HG03432 (cell line): ENCODE measurements around the gene RELL1.

Experiments
- ATAC-seq: cut with Tn5 transposase; IDR thresholded peaks from one replicate; pipeline ENCODE4 v1.9.1; 2021; ENCODE audit warnings: mild to moderate bottlenecking, moderate library complexity; ENCODE audit not compliant: unreplicated experiment

The RELL1 gene

DNA sequence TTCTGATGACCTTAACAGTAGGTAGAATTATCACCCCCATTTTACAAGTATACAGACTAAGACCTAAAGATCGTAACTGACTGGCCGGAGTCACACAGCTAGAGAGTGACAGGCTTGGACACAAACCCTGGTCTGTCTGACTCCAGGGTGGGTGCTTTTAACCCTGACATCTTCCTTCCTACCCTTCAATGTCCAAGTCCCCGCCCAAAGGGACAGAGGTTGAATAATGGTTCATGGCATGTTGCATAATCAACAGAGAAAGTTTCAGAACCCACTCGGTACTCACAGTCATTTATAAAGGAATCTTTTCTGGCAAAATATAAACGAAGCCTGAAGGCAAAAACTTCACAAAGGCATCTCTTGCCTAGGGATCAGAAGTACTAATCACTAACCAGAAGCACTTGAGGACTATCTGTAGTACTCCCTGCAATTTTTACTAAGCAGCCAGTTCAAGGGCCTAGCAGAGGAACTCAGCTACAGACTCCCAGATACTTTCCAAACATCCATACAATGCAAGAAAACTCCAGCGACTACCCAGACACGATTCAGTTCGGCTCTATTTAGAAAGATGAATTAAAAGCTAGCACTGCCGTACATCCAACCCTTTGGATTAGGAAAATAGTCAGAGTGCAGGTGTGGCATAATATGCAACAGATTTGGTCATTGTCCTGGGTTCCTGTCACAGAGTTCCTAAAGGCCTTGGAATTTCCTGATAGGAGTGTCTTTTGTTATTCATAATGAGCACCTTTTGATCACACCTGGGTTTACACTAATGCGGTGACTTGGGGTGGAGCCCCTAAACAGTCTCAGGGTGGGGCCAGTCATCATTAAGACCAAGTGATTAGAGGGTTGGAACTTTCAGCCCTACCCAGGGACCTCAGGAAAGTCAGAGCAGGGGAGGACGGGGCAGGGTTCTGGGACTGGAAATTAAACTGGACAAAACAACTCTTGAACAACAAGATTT lies 44.0 kb downstream of the RELL1 start:
- no peak for ATAC-seq

DNA sequence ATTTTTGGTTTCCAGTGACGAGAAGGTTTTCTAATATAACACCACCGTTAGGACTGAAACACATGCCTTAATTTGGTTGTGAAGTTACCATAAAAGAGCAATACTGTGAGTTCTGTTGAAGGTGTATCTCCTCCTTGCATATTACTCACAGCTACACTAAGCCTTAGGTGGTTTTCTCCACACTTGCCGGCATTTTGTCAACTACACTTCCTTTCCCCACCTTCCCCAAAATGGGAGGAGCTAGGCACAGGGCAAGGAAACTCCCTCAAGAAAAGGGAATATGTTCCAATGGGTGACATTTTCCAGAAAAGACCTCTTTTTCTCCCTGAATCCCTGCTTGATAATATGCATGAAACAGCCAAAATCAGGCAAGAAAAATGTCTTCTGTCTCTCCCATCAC lies 44.8 kb downstream of the RELL1 start:
- ATAC-seq = no peak

DNA sequence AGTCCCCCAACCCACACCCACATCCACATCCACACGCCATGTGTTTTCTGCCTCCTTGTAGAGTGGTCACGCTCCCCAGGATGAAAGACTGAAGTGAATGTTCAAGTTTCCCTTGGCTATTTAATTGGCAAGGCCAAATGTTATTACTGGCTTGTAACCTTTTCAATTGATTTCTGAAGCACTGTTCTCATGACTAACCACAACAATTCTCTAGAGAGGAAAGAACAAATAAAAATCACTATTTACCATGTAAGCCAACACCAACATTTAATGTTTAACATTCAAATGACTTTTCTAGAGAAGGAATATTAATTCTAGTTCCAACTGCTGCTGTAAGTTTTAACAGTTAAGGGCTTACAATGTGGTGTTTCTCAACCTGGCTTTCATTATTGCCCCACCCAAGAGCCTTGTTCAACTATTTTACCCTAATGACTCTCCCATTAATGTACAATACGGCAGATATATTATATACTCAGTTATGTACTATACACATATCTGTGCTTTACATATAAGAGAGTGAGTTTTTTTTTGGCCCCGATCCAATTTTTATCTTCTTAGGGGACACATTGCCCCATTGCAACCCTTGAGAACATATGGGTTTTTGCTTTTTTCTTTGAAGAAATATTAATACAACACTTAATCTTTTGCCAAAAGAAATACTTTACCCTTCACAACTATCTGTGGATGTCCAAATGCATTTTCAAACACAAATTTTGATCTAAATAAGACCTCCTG lies 46.5 kb downstream of the RELL1 start:
- no peak for ATAC-seq

DNA sequence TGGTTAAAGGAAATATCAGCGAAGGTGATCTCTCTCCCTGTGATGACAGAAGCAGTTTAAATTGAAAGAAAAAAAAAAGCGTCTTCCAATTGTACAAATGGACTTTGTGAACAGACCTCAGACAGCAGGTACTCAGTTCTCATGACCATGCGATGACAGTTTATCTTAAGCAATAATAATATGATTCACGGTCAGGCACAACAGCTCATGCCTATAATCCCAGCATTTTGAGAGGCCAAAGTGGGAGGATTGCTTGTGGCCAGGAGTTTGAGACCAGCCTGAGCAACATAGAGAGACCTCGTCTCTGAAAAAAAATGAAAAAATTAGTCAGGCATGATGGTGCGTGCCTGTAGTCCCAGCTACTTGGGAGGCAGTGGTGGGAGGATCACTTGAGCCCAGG lies 51.0 kb downstream of the RELL1 start:
- no peak for ATAC-seq

DNA sequence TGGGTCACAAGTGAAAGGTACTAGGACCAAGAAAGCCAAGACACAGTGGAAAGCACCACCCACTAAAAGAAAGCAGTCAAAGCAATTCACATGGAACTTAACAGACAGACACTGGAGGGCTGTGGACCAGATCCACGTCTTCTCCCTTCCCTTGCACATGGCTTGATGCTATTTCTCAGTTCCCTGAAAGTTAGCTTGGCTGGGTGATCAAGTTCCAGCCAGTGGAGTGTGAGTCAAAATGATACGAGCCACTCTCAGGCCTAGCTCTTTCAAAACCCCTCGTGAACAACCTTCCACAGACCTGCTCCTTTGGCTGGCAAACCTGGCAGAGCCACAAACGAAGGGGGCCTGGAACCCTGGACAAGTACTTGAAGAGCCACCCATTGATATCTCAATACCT lies 52.0 kb downstream of the RELL1 start:
- ATAC-seq = peak; percentile 40

DNA sequence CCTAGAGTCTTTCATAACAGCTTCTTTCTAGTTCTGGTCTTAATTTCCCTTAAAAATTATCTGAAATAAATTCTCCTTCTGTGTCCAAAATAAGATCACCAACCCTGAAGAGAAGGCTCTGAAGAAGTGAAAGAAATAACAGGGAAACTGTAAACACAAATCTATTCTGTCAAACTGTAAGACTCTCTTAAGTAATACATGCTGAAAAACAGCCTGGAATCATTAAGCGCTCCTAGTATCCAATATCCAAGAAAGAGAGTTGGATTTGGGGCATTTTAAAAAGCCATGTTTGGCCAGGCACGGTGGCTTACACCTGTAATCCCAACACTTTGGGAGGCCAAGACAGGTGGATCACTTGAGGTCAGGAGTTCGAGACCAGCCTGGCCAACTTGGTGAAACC lies 53.3 kb downstream of the RELL1 start:
- ATAC-seq = no peak

DNA sequence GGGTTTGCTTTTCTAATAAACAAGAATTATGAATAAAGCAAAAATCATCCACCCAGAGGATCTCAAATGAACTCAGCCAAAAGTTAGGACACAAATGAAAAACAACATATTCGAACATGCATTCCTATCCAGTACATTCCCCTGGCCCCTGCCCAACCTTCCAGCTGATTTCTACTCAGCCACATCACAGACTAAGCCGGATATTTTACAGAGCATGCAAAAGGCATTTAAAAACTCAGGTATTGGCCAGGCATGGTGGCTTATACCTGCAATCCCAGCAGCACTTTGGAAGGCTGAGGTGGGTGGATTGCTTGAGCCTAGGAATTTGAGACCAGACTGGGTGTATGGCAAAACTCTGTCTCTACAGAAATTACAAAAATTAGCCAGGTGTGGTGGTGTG lies 54.6 kb downstream of the RELL1 start:
- ATAC-seq = no peak

DNA sequence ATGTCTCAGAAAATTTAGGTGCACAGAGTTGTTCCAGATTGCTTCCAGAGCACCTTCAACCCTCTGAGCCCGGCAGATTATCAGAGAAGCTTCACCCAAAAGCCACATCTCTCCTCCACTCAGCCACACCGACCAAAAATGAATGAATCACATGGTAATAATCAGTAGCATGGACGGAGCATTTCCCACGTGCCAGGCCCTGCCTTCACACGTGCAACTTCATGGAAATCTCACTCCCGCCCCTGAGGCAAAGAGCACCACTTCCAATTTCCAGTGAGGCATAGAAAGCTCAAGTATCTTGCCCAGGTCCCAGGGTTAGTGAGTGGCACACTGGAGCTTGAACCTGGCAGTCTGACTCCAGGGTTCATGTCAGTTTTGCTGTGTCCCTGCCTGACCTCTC lies 56.5 kb downstream of the RELL1 start:
- ATAC-seq = no peak

DNA sequence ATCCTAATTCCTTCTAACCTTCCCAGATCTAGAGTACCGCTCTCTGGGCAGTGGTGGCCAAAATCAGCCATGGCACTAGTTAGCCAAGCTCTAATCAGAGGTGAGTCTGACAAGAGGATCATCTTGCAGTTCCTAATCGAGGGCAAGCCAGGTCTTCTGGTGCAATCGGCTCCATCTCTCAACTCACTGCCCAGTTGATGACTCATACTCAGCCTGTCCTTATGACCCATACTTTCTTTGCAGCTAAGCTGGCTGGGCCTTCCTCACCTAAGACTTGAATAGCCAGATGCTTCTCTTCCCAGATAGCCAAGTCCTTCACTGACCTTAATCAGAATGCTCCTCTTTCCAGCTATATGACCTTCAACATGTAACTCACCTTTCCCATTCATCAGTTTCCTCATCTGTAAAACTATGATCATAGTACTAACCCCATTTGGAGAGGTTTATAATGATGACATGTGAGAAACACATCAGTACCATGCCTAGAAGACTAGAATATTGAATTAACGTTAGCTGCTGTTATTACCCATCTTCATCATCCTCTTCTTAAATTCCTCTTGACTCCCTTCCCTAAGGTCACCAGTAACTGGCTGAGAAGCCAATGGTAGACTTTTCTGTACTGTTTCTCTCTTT lies 57.1 kb downstream of the RELL1 start:
- ATAC-seq = no peak

DNA sequence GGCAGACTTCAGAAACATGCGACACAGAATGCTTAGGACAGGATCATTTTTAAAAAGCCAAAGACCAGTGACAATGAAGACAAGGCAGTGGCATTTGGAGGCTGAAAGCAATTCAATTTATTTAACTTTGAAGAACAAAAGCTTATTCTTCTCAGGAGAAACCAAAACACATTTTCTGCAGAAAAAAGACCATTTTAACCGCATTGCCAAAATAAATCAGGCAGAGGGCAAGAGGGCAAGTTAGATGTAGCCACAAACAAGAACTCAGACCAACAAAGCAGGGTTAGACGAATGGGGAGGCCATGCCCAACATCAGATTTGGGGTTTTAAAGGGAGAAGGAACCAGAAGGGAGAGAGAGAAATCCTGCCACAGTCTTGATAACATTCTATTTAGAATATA lies 58.9 kb downstream of the RELL1 start:
- ATAC-seq = no peak

DNA sequence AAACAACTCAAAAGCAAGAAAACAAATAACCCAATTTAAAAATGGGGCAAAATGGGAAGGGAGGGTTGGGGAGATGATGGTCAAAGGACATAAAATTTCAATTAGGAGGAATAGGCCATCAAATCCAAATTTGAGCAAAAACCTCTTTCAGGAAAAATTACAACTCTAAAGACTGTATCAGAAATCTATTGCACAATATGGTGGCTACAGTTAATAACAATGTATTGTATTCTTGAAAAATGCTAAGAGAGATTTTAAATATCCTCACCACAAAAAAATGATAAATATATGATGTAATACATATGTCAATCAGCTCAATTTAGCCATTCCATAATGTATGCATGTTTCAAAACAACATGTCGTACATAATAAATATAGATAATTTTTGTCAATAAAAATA lies 60.7 kb downstream of the RELL1 start:
- ATAC-seq = no peak

DNA sequence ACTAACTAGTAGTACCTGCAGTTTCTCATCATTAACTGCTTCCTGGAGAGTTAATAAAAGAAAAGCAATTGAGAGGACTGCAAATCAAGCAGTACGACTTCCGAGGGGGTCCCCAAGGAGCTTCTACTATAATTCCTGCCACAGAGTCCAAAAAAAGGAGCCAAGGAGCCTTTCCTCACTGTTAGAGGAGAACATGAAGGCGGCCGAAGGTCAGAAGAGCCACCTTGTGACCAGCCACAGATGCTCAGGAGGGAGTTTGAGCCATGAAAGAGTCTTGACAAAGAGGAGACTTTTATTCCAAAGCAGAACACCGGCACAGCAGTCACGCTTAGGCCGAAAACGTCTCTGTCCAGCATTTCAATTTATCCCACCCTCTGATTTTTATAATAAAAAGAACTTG lies 62.2 kb downstream of the RELL1 start:
- ATAC-seq = no peak

DNA sequence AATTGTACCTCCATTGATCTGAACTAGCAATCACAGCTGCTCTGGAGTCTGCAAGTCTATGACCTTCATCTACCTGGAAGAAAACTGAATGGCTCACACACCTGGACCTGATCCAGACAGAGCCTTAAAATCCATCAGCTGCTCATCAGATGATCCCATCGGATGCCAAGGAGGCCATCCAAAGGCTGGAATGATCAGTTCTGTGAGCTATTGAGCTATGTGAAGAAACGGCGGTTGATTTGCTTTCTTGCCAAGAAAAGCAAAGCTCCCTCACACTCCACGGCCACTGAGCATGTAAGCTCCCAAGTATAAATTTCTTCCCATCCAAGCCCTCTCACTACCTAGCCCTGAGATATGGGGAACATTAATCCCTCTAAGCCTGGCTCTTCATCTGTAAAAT lies 63.1 kb downstream of the RELL1 start:
- no peak for ATAC-seq

DNA sequence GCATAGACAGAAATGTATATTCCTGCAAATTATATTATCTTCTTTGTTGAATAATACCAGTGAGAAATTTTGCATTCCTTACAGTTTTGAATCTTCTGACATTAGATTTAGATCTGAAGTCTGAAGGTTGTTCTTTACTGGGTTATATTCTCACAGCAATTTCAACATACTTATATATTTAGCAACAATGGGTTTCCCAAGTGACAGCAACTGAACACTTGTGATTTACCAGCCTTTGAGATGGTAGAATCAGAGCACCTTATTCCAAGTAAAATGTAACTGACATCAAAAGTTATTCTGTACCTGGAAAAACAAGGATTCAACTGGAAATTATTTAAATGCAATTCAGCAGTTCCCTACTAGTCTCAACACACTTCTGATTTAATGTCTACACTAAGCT lies 66.0 kb downstream of the RELL1 start:
- no peak for ATAC-seq

DNA sequence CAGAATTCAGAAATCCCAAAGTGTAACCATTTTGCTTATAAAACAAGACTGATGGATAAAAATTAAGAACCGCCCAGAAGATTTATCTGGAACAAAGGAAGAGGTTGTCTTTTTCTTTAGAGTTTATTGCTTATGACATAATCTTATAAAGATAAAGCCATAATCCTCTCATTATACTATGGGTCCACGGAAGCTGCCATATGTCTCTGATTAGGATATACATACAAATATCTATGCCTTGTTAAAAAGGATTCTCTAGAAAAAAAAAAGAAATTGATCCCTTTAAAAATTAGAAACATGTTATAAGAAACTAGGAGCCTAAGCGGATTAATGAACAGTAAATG lies 70.5 kb downstream of the RELL1 start:
- ATAC-seq = no peak

DNA sequence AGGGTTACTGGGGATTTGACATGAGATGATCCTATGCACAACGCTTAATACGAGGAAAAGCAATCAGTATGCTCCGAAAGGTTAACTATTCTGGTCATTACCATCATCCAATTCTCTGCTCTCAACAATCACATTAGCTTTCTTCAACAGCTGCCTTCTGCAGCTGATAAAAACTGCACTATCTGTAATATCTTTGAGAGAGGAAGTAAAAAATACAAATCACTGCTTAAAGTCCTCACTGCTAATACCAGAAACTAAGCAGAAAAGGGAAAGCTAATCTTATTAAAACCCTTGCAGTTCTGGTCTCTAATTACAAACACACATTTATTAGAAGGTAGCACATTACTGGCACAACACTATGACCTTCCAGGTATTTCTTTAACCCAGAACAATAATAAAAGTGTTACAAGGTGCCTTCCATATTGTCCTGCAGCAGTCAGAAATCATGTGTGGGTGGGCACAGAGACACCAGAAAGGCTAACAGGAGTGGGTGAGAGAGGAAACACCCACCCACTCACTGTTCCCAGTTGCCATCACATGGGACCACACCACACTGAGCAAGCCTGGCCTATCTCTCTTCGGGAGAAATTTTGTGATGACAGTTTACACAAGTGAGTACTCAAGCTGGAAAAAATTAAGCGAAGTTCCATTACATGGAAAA lies 71.0 kb downstream of the RELL1 start:
- ATAC-seq = no peak

DNA sequence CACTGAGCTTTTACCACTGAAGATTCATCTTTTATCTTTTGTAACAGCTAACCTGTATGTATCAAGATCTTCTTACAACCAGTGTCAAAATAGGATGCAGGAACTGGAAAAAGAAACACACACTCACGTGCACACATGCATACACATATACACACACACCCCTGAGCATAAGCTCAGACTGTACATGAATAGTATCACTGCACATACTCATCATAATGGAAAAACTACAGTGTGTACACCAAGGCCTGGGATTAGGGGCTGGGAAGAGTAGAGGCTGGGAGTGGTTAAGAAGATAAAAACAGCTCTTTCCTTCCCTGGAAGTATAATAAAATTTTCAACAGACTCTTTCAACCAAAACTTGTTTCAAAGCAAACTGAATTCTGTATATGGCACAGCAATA lies 73.4 kb downstream of the RELL1 start:
- no peak for ATAC-seq

DNA sequence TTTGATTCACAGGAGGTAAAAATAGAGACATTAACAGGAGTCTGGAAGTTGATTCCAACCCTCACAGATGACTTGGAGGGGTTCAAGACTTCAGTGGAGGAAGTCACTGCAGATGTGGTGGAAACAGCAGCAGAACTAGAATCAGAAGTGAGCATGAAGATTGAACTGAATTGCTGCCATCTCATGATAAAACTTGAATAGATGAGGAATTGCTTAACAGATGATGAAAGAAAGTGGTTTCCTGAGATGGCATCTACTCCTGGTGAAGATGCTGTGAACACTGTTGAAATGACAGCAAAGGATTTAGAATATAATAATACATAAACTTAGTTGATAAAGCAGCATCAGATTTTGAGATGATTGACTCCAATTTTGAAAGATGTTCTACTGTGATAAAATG lies 76.5 kb downstream of the RELL1 start:
- no peak for ATAC-seq

DNA sequence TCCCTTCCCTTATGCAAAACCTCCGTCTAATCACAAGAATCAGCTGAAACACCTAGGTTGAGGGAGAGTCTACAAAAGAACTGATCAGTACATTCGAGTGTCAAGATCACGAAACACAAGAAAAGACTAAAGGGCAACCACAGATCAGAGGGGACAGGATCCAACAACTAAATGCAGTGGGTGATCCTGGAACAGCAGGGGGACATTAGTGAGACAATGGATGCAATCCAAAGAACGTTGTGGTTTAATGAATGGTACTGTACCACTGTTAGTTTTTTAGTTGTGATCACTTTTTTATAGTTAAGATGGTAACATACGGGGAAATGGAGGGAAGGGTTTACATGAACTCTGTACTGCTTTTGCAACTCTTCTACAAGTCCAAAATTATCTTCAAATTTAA lies 79.2 kb downstream of the RELL1 start:
- no peak for ATAC-seq

DNA sequence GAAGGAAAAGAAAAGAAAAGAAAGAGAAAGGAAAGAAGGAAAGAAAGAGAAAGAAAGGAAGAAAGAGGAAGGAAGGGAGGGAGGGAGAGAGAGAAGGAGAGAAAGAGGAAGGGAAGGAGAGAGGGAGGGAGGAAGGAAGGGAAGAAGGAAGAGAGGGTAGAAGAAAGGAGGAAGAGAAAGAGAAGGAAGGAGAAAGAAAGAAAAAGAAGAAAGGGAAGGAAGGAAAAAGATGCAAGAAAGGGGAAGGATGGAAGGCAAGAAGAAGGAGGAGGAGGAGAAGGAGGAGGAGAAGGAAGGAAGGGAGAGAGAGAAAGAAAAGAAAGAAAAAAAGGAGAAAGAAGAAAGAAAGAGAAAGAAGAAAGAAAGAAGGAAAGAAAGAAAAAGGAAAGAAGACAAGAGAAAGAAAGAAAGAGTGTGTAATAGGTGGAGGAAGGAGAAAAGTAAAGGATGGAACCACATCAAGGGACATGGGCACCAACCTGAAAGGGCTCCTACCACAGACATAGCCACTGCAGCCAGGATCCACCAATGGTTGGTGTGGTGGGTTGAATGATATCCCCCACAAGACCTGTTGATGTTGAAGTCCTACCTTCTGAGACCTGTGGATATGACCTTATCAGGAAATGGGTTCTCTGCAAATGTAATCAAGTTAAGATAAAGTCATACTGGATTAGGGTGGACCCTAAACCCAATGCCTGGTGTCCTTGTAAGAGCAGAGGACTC lies 80.2 kb downstream of the RELL1 start:
- no peak for ATAC-seq

DNA sequence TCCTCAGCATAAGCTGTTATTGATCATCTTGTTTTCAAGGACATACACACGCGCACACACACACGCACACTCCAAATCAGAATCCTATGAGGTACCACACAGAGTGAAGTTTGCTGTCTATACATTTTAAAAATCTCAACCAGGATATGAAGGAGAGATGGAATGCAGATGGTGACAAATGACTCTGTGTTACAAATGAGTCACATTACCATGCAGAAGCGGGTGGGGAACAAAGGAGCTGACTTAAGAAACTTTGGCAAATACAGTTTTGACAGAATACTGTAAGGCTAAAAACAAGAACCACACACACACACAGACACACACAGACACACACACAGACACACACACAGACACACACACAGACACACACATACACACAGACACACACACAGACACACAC lies 81.7 kb downstream of the RELL1 start:
- no peak for ATAC-seq
